GM19238 (cell line): ENCODE data around the gene AP3B1.

Experiments
- DNase-seq: peaks from one replicate; pipeline ENCODE4 v3.0.0; 2011; ENCODE audit warnings: low spot score; ENCODE audit not compliant: insufficient read length

Gene AP3B1

GRCh38 chr5:78291687-78292086, 2.8 kb downstream of the AP3B1 start:
- no peak for DNase-seq

GRCh38 chr5:78289911-78290310, 4.6 kb downstream of the AP3B1 start:
- DNase-seq = no peak

- DNase-seq = no peak
Measured at GRCh38 chr5:78288246-78288645, 6.3 kb downstream of the AP3B1 start.

- DNase-seq = no peak
Measured at GRCh38 chr5:78287833-78288232, 6.7 kb downstream of the AP3B1 start.

- no peak for DNase-seq
Measured at GRCh38 chr5:78287169-78287568, 7.3 kb downstream of the AP3B1 start.

- no peak for DNase-seq
Measured at GRCh38 chr5:78286290-78286689, 8.2 kb downstream of the AP3B1 start.

- DNase-seq = no peak
Measured at GRCh38 chr5:78283802-78284201, 10.7 kb downstream of the AP3B1 start.

GRCh38 chr5:78283105-78283504, 11.4 kb downstream of the AP3B1 start:
- DNase-seq = no peak

DNA sequence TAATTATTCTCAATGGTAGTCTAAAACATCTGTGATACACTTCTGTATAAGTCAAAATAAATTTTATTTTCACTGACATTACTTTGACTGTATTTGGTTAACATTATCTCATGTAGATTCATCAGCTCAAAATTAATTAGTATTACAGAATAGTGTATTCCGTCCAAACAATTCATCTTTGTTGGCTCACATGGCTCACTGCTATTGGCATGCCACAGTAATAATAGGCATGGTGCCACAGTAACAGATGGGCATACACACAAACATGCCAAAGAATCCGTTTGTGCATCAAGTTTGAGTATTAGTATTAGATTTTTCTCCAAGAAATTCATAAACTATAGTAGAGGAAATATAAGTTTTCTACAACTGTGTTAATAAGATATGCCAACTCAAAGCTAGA, 14.2 kb downstream of the AP3B1 start:
- no peak for DNase-seq

GRCh38 chr5:78279194-78279593, 15.3 kb downstream of the AP3B1 start:
- no peak for DNase-seq

- DNase-seq = no peak
Measured at GRCh38 chr5:78277715-78278114, 16.8 kb downstream of the AP3B1 start.

GRCh38 chr5:78275998-78276543, 18.4 kb downstream of the AP3B1 start:
- DNase-seq = no peak

DNA sequence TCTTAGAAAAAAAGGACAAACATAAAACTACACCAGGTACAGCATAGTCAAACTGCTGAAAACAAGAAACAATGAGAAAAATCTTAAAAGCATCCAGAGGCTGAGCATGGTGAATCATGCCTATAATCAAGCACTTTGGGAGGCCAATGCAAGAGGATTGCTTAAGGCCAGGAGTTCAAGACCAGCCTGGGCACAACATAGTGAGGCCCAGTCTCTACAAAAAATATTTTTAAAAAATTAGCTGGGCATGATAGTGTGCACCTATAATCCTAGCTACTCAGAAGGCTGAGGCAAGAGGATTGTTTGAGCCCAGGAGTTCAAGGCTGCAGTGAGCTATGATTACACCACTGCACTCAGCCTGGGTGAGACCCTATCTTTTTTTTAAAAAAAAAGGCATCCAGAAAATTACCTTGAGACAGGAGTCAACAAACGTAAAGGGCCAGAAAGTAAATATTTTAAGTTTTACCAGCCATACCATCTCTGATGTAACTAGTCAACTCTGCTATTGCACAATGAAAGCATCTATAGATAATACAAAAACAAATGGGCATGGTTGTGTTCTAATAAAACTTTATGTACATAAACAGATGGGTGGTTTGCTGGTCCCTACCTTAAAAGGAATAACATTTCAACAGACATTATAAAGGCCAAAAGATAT, 19.8 kb downstream of the AP3B1 start:
- no peak for DNase-seq

- no peak for DNase-seq
Measured at GRCh38 chr5:78273436-78273835, 21.1 kb downstream of the AP3B1 start.

GRCh38 chr5:78271766-78272165, 22.7 kb downstream of the AP3B1 start:
- DNase-seq = no peak

DNA sequence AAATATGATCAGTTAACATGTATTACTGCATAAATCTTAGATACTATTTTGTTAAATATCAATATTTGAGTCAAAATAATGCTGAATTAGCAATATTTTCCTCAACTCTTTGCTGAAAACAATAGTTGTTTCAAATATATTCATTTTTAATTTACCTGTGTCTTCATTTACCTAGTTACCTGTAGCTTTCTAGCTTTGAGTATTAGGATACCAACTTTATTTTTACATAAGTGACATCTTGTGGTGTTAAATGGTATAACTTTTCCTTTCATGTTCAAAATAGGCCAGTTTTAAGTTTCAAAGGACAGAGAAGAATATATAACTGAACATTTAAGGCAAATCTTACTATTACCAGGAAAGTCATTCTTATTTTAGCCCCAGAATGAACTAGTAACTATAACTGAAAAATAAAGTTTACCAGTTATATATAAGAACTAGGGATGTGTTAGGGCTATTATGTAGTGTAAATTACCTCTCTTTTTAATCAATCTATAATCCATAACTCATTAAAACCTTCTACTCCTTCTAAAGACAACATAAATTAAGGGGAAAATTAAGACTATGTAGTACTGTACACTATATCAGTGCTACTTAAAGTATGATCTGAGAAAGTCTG, 25.3 kb downstream of the AP3B1 start:
- DNase-seq = no peak

- DNase-seq = no peak
Measured at GRCh38 chr5:78268356-78268755, 26.1 kb downstream of the AP3B1 start.

DNA sequence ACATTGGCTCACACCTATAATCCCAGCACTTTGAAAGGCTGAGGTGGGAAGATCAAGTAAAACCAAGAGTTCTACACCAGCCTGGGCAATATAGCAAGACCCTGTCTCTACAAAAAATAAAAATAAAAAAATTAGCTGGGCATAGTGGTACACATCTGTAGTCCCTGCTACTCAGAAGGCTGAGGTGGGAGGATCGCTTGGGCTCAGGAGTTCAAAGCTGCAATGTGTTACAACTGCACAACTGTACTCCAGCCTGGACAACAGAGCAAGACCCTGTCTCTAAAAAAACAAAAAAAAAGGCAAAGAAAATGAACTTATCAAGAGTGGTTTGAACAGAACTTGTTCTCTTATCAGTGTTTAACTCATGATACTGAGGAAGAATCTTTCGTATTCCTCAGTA, 29.3 kb downstream of the AP3B1 start:
- no peak for DNase-seq

- DNase-seq = no peak
Measured at GRCh38 chr5:78264600-78264999, 29.9 kb downstream of the AP3B1 start.

DNA sequence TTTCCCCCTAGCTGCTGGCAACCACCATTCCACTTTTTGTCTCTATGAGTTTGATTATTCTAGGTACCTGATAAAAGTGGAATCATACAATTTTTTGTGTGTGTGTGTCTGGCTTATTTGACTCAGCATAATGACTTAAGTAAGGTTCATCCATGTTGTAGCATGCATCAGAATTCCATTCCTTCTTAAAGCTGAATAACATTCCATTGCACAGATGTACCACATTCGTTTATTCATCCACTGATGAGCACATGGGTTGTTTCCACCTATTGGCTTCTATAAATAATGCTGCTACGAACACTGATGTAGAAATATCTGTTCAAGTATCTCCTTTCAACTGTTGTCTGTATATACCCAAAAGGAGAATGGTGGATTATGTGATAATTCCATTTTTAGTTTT, 33.7 kb downstream of the AP3B1 start:
- DNase-seq = no peak

- no peak for DNase-seq
Measured at GRCh38 chr5:78253201-78253600, 41.3 kb downstream of the AP3B1 start.

GRCh38 chr5:78252715-78253114, 41.8 kb downstream of the AP3B1 start:
- DNase-seq = no peak

GRCh38 chr5:78251663-78252284, 42.7 kb downstream of the AP3B1 start:
- no peak for DNase-seq
